ENCODE measurements around the gene RAB1A.

RAB1A gene

DNA sequence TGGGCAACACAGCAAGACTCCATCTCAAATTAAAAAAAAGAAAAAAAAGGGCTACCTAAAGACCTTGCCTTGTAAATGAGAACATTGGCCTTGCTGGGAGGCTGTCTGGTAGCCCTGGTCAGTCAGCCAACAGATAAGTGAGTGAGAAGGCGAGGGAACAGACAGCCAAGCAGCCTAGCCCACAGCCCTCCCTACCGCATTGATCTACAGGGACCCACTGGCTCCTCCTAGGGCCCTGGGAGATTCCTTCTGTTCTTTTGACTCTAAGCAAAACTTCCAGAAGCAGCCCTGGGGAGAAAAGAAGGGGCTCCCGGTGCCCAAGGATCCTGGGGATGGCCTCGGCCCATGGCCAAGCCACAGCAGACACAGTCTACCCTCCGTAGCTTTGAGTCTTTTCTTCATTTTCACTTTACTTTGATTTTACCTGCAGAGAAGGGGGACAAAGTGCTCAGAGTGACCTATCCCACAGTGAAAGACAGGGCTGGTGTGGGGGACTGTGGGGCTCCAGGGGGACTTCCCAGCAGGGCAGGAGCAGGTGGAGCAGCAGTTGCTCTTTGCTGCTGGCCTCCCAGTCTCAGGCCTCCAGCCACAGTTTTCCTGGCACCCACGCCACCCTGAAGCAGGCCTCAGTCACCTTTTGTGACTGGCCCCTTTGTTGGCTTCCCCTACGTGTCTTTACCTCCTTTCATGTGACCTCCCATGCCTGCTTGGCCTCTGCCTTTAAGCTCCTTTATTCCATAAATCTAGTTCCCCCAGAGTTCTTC, 68.6 kb downstream of the RAB1A start:
- DNase-seq (ENCODE audit: low spot score), result no peak

DNA sequence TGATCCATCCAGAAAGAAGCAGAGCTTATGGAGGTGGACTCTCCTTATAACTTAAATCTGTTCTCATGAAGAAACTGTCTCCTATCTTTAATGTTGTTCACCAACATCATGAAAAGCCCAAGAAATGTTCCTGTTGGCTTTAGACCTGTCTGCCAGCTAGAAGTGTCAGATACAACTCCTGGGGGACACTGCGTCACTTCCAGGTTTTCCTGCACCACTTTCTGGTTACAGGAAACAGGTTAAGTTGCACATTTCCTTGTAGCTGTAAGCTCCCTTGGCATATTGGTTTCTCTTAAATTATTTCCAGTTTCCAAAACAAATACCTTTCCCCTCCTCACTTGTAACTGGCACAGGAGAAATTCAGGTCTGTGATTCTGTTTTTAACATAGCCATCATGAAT, 70.8 kb downstream of the RAB1A start:
- no peak for DNase-seq (ENCODE audit: low spot score)

GRCh38 chr2:65057391-65058052, 72.4 kb downstream of the RAB1A start:
- no peak for DNase-seq (ENCODE audit: low spot score)

DNA sequence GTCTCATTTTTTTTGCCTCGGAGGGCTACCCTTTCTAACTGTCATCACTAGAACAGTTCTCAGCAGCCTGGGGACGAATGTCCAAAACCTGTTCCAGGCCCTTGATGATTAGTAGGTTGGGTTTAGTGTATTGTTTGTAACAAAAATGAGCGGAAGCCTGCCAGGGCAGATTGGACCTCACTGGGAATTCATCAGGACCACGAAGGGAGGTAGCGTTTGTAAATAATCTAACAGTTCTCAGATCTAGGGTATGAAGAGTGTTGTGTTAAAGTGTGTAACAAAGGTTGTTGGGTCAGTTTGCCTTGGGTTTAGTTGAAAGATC, 72.9 kb downstream of the RAB1A start:
- no peak for DNase-seq (ENCODE audit: low spot score)

DNA sequence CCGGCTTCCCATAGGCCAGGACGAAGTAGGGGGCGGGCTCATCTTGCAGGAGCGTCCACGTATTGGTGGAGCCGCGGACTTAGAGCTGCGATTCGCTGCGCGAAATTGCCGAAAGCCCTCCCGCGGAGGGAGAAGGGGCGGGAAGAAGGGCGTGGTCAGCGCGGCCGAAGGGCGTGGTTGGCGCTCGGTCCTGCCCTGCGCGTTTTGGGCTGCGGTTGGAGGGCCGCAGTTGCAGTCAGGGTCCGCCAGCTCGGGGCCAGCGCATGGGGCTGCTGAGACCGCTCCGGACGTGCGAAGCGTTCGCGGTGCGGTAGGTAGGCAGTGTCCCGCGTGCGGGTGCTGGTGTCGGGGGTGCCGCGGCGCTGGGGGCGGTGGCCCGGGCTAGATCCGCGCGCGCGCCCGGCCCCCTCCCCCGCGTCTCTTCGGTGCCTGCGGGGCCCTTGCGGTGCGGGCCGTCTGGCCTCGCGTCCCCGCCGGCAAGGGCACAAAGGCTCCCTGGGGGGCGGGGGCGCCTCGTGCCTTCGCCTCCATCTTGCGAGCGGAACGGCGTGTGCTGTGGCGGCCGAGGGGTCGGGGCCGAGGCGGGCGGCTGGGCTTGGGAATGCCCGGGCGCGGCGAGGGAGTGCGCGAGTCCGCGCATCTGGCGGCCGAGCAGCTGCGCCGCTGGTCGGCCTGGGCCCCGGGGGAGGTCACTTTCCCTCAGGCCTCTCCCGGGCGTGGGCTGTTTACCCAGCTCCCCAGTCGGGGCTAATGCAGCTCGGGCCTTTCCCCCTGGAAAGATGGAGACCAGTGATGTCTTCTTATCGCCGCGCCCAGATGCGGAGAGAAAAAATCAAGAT, 73.5 kb downstream of the RAB1A start, which contains the start of gene CEP68:
Gene CEP68 (plus strand): TSS at position 202 of the 839 bp plus-strand sequence. CDS start 13,029 bp downstream, outside the sequence.
- peak; percentile 97 for DNase-seq (ENCODE audit: low spot score)

GRCh38 chr2:65055422-65056214, 74.3 kb downstream of the RAB1A start:
- DNase-seq (ENCODE audit: low spot score), result no peak

DNA sequence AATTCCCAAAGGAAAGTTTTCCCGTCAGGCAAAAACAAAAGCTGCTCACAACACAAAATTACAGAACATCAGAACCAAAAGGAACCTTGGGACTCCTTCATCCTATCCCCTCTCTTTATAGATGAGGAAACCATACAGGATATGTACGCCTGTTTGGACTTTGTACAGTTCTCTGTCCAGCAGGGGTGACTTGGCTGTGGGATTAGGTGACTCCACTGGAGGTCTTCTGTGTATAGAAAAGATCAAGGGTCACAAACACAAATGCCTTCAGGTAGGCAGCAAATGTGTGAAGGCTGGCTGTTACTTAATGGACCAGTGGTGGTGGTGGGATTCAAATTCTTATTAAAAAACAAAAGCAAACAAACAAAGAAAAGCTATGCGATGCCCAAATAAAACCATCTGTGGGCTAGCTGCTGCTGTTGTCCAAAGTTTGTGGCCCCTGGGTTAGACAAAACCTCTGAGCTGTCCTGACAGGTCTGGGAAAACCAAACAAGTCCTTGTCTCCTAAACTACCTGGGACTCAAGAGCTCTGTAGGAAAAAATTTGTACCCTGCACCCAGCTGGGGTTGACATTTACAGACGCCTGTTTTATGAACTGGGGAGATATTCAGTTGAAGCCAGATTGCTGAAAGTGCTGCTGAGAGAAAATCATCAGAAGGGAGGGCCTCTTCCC, 75.0 kb downstream of the RAB1A start:
- no peak for DNase-seq (ENCODE audit: low spot score)

DNA sequence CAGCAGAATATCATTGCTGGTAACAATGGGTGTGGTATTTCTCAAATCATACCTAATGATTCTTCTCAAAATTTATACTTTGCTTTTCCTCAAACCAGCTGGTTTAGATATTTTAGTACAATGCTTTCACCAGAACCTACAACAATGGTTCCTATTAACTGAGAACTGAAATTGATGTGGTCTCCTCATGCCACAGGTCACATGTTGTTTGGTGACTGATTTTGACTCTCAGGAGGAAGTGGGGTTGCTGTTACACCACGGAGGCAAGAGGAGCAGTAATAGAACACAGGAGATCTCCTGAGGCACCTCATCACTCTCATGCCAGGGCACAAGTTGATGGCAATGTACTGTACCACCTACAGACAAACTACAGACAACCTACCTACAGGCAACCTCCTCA, 76.7 kb downstream of the RAB1A start:
- no peak for DNase-seq (ENCODE audit: low spot score)

DNA sequence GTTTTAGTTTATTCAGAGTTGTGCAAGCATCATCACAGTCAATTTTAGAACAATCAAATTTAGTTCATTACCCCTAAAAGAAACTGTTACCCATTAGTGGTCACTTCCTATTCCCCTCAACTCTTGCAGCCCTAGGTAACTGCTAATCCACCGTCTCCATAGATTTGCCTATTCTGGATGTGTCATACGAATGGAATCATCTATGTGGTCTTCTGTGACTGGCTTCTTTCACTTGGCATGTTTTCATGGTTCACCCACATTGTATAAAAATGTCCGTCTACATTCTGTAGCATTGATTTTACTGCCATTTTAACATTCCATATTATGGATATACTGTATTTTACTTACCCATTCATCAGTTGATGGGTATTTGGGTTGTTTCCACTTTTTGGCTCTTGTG, 79.0 kb downstream of the RAB1A start:
- DNase-seq (ENCODE audit: low spot score), result no peak

DNA sequence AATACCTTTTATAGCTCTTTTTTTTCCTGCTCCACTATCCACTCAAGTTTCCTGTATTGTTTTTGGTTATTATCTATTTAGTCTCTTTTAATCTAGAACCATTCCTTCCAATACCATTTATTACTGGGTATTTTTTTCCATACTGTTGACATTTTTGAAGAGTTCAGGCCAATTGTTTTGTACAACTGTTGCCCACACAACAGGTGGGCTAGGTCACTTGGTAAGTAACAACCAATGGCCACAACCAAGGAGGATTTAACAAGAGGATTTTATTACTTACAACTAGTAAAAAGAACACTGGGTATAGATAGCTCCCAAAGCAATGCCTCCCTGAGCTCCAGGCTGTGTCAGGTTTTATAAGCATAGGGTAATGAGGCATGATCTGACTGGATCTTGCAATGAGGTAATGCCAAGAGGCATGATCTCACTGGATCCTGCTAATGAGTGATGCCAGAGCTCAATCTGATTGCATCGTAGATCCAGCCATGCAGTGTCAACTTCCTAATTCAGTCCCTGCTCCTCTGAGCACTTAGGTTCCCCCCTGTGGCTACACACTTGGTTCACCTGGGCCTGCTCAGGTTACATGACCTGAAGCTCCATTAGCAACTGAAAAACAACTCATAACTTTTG, 80.8 kb downstream of the RAB1A start:
- DNase-seq (ENCODE audit: low spot score), result no peak

DNA sequence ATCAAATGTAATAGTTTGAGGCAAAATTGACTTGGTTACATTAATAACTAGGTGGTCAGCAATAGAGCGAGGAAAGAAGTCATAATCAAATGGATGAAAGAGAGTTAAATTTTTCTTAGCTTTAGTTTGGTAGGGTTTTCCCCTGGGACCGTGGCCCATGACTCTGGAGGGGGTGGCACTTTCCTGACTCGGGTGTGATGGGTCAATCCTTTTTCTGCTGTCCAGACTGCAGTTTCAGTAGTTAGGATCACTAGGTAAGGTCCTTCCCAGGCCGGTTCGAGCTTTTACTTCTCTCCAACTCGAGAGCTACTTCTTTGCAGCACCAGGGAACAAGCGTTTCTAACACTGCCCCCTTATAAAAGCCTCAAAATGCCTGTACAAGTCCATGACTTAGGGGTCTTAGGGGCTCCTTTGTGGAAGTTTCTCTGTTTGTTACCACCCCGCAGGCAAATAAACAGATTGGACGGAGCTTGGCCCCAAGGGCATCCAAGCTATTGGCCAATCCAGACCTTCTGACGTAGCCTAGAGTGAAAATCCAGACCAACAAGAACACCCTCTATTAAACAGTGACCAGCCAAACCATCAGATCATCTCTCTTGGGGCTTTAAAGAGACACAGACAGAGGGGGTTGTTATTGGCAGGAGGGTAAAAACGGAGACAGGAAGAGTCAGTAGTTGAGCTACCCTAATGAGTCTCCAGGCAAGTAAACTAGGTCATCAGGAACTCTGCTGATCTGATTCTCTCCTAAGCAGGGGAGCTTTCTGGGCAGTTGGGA, 83.1 kb downstream of the RAB1A start:
- DNase-seq (ENCODE audit: low spot score), result no peak

DNA sequence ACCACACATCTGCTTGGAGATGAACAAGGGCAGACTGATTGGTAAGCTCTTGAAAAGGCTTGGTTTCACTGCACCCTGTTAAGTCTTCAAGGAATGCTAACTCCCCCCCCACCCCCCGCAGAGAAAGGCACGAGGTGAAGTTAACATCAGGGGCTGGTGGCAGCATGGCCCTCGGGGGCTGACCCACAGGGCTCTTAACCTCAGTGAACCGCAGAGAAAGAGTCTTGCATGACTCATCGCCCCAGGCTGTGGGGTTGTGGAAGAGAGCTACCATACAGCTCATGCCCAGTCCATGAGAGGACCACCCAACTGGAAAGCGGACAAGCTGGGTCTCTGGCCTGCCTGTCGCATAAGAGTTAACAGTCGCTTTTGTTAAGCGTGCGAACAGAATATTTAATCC, 84.3 kb downstream of the RAB1A start:
- DNase-seq (ENCODE audit: low spot score), result no peak

GRCh38 chr2:65044097-65044735, 85.7 kb downstream of the RAB1A start:
- no peak for DNase-seq (ENCODE audit: low spot score)

DNA sequence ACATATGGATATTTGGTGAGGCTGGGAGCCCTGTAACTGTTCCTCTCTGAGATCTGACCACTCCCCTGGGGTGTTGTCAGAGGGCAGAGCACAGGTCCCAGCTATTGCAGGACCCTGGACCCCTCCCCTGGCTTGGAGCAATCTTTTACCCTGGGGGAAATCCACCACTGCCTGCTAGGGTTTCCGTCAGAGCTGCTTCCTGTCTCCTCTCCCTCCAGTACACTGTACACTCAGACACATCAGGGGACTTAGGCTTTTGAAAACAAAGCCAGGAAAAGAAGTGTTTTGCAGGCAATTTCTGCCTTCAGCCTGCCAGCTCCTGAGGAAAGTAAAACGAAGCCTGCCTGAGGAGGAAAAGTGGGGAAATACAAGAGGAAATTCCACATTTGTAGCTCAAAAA, 86.9 kb downstream of the RAB1A start:
- no peak for DNase-seq (ENCODE audit: low spot score)

DNA sequence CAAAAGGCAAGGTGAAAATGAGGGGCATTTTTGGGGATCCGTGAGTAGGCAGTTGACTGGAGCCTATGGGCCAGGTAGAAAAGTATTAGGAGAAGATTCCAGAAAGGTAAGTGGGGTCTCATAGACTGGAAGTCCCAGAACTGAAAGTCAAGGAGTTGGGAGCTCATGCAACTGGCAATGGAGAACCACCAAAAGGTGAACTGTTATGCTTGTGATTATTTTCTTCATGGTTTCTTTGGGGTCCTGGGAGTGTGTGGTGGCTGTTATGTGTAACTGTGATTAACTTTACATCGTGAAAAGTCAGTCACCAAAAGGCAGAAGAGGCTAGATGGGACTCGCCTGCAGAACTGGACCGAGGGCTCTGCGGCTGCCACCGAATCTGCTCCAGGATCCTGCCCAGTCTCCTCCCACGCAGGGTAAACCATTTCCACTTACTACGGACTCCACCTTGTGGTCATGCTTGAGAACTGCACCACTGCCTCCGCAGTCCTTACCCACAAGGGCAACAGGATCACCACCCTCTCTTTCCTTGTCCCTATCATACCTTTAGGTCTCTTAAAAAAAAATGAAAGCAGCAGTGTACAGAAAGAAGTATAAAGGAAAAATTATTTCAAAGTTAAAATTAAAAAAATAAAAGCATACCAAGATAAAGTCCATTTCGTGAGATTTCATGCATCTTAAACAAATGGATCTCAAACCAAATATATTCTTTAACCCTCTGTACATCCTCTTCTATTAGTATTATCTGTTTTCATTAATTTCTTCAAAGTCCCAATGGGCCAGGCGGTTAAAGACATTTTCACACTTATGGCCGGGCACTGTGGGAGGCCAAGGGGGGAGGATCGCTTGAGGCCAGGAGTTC, 89.3 kb downstream of the RAB1A start:
- peak; percentile 85 for DNase-seq (ENCODE audit: low spot score)

DNA sequence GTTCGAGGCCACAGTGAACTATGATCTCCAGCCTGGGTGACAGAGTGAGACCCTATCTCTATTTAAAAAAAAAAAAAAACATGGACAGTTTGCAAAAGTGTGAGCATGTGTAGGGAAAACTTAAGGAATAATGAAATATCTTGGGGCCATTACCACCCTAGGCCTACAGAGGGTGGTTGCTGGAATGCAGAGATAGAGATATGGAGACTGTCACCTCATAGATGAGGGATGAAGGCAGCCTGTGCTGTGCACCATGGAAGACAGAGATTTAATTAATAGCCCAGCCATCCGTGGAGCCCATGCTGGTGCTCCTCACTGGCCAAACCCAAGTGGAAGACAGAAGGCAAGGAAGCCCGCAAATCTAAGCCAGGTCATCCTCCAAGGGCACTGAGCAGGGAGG, 90.3 kb downstream of the RAB1A start:
- DNase-seq (ENCODE audit: low spot score), result no peak

DNA sequence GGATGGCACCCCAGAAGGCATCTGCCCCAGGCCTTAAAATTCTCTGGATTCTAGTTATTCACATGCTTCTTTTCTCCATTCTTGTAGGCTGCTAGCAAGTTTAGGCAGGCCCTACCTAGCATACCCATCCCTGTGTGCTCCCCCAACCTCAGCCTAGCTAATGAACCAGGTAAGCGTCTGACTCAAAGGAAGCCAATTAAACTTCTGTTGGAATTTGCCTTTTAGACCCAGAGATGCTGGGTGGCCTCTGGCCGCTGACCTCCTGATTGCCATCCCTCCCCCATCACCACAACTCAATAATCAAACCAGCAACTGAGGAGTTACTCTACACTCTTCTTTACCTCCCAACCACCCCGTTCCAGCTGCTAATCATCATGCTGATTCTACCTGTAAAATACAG, 92.7 kb downstream of the RAB1A start:
- no peak for DNase-seq (ENCODE audit: low spot score)

All from hematopoietic multipotent progenitor cell treated with erythropoietin and hydrocortisone succinate and interleukin-3 and kit ligand, for 17 days (in vitro differentiated cells).